Trophoblast cell (in vitro differentiated cells and primary cell): Measurements from ENCODE around the gene NLRC3.

ENCODE experiments used
- DNase-seq, 2 donors: peaks; one replicate each; pipeline ENCODE4 v3.0.0-alpha.2; 2016
- H2AFZ ChIP-seq: 2 replicates; pipeline ENCODE4 v1.6.1; 2013; ENCODE audit warnings: low read length, moderate library complexity, mild to moderate bottlenecking; ENCODE audit not compliant: insufficient read depth, poor library complexity
- H2AK5ac ChIP-seq: 2 replicates; pipeline ENCODE4 v1.6.1; 2013; ENCODE audit warnings: mild to moderate bottlenecking, low read length
- H2BK120ac ChIP-seq: 2 replicates; pipeline ENCODE4 v1.6.1; 2013; ENCODE audit warnings: low read length, mild to moderate bottlenecking, moderate library complexity; ENCODE audit not compliant: insufficient read depth, poor library complexity
- H2BK12ac ChIP-seq: 2 replicates; pipeline ENCODE4 v1.6.1; 2013; ENCODE audit warnings: mild to moderate bottlenecking, low read length, moderate library complexity
- H2BK5ac ChIP-seq: 2 replicates; pipeline ENCODE4 v1.6.1; 2013; ENCODE audit warnings: low read length, low read depth, moderate library complexity, mild to moderate bottlenecking; ENCODE audit not compliant: poor library complexity
- H3K14ac ChIP-seq: 2 replicates; pipeline ENCODE4 v1.6.1; 2013; ENCODE audit warnings: mild to moderate bottlenecking, low read length
- H3K18ac ChIP-seq: 2 replicates; pipeline ENCODE4 v1.6.1; 2013; ENCODE audit warnings: mild to moderate bottlenecking, low read length
- H3K23ac ChIP-seq: 2 replicates; pipeline ENCODE4 v1.6.1; 2013; ENCODE audit warnings: low read length
- H3K27ac ChIP-seq: 2 replicates; pipeline ENCODE4 v1.5.1; 2013; ENCODE audit warnings: low read depth, mild to moderate bottlenecking, inconsistent platforms, low read length, moderate library complexity
- H3K27me3 ChIP-seq: 2 replicates; pipeline ENCODE4 v1.6.1; 2013; ENCODE audit warnings: inconsistent platforms, mild to moderate bottlenecking, low read length, moderate library complexity; ENCODE audit not compliant: insufficient read depth
- H3K36me3 ChIP-seq, 2 experiments: 1 replicate in 1 of 2; 2 replicates in 1 of 2; pipeline ENCODE4 v1.6.1; 2013; ENCODE audit warnings: low read length in 2 of 2, mild to moderate bottlenecking in 2 of 2, moderate library complexity in 1 of 2; ENCODE audit not compliant: insufficient read depth in 2 of 2, control insufficient read depth in 1 of 2
- H3K4ac ChIP-seq: 2 replicates; pipeline ENCODE4 v1.6.1; 2013; ENCODE audit warnings: low read depth, mild to moderate bottlenecking, low read length, moderate library complexity
- H3K4me1 ChIP-seq, 2 experiments: 1 replicate in 1 of 2; 2 replicates in 1 of 2; pipeline ENCODE4 v1.6.1; 2013; ENCODE audit warnings: low read length in 2 of 2, mild to moderate bottlenecking in 2 of 2, moderate library complexity in 1 of 2; ENCODE audit not compliant: insufficient read depth in 2 of 2, control insufficient read depth in 1 of 2
- H3K4me2 ChIP-seq: 2 replicates; pipeline ENCODE4 v1.6.1; 2013; ENCODE audit warnings: inconsistent platforms, mild to moderate bottlenecking, low read length, moderate library complexity
- H3K4me3 ChIP-seq: 2 replicates; pipeline ENCODE4 v1.5.1; 2013; ENCODE audit warnings: mild to moderate bottlenecking, low read depth, low read length, inconsistent platforms
- H3K79me1 ChIP-seq: one replicate; pipeline ENCODE4 v1.6.1; 2013; ENCODE audit warnings: low read length
- H3K79me2 ChIP-seq: 2 replicates; pipeline ENCODE4 v1.6.1; 2013; ENCODE audit warnings: low read length, mild to moderate bottlenecking; ENCODE audit not compliant: control insufficient read depth, insufficient read depth, poor library complexity
- H3K9ac ChIP-seq: 2 replicates; pipeline ENCODE4 v1.6.1; 2013; ENCODE audit warnings: mild to moderate bottlenecking, low read length
- H3K9me3 ChIP-seq: 2 replicates; pipeline ENCODE4 v1.6.1; 2013; ENCODE audit warnings: low read depth, mild to moderate bottlenecking, control low read depth, inconsistent platforms, low read length; ENCODE audit not compliant: insufficient read depth
- H4K12ac ChIP-seq: 2 replicates; pipeline ENCODE4 v1.6.1; 2013; ENCODE audit warnings: low read depth, mild to moderate bottlenecking, low read length, moderate library complexity
- H4K8ac ChIP-seq: 2 replicates; pipeline ENCODE4 v1.6.1; 2013; ENCODE audit warnings: low read depth, mild to moderate bottlenecking, low read length, moderate library complexity
- H4K91ac ChIP-seq: one replicate; pipeline ENCODE4 v1.6.1; 2013; ENCODE audit warnings: low read depth, mild to moderate bottlenecking, low read length, moderate library complexity
- WGBS: extraction: QIAGEN DNeasy Blood & Tissue Kit; methylation state at CpG from one replicate; pipeline ENCODE4 v1.1.7; 2013; ENCODE audit warnings: missing lambda C conversion rate; ENCODE audit not compliant: insufficient read length, insufficient coverage; ENCODE audit errors: extremely low coverage; 5-methylcytosine and 5-hydroxymethylcytosine counted together

The NLRC3 gene

GRCh38 chr16:3578610-3579551, 1.7 kb upstream of the NLRC3 start:
- H3K36me3 ChIP-seq, result peaks cover 15% of the 10 kb centered on the region in 2 experiments
- H2BK120ac ChIP-seq, result no peak overlapping the region
- no peaks in the 10 kb centered on the region for H3K79me2 ChIP-seq
- WGBS, result no CpG with 5 or more reads among the region's 20 CpGs
- no peak overlapping the region for H3K9ac ChIP-seq
- H2AFZ ChIP-seq, result no peak overlapping the region
- no peak overlapping the region for H2AK5ac ChIP-seq
- H3K9me3 ChIP-seq, result no peaks in the 10 kb centered on the region
- H3K23ac ChIP-seq, result no peak overlapping the region
- no peak overlapping the region for H4K12ac ChIP-seq
- H3K27me3 ChIP-seq, result no peaks in the 10 kb centered on the region
- H4K8ac ChIP-seq, result no peak overlapping the region
- no peak overlapping the region for H3K4me3 ChIP-seq
- no peak for DNase-seq
- H2BK5ac ChIP-seq, result no peak overlapping the region
- no peak overlapping the region for H3K4me2 ChIP-seq
- no peak overlapping the region for H3K14ac ChIP-seq
- no peak overlapping the region for H2BK12ac ChIP-seq
- no peaks in the 10 kb centered on the region for H3K79me1 ChIP-seq
- no peak overlapping the region for H3K27ac ChIP-seq
- H3K18ac ChIP-seq, result no peak overlapping the region
- H3K4me1 ChIP-seq, result peaks cover 0 to 3% of the 10 kb centered on the region in 2 experiments
- no peak overlapping the region for H3K4ac ChIP-seq
- no peak overlapping the region for H4K91ac ChIP-seq

DNA sequence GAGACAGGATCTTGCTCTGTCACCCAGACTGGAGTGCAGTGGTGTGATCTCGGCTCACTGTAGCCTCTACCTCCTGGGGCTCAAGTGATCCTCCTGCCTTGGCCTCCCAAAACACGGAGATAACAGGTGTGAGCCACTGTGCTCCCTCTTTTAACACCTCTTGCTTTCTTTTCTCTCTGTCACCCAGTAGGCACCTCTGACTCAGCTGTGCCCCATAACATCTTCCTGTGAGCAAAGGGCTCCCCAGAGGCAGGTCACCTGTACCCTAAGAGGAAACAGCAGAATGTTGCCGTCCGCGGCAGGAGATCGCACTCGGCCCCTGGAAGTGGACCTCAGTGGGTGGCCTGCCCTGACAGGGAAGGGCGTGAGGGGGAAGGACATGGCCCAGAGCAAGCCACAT, 918 bp upstream of the NLRC3 start:
- Histone ChIP-seq H3K4me3 (no peak overlapping the region), H3K79me2 (no peaks in the 10 kb centered on the region), H3K27me3 (no peaks in the 10 kb centered on the region), H3K4me2 (no peak overlapping the region), H2BK5ac (no peak overlapping the region), H3K18ac (no peak overlapping the region), H3K79me1 (no peaks in the 10 kb centered on the region), H4K91ac (no peak overlapping the region), H2BK12ac (no peak overlapping the region), H4K8ac (no peak overlapping the region), H2BK120ac (no peak overlapping the region), H3K9ac (no peak overlapping the region), H3K4me1 (peaks cover 0 to 3% of the 10 kb centered on the region in 2 experiments), H3K27ac (no peak overlapping the region), H3K4ac (no peak overlapping the region), H3K36me3 (peaks cover 11 to 13% of the 10 kb centered on the region in 2 experiments), H2AFZ (no peak overlapping the region), H2AK5ac (no peak overlapping the region), H4K12ac (no peak overlapping the region), H3K14ac (no peak overlapping the region), H3K9me3 (no peaks in the 10 kb centered on the region), H3K23ac (no peak overlapping the region)
- DNase-seq, result no peak
- no CpG with 5 or more reads among the region's 8 CpGs for WGBS

GRCh38 chr16:3576211-3576610, 992 bp downstream of the NLRC3 start:
- Histone ChIP-seq H3K36me3 (no peaks in the 10 kb centered on the region), H3K4me3 (no peak overlapping the region), H4K8ac (no peak overlapping the region), H2BK120ac (no peak overlapping the region), H3K23ac (no peak overlapping the region), H3K9ac (no peak overlapping the region), H2BK12ac (no peak overlapping the region), H3K14ac (no peak overlapping the region), H2AFZ (no peak overlapping the region), H4K12ac (no peak overlapping the region), H3K4ac (no peak overlapping the region), H3K79me2 (no peaks in the 10 kb centered on the region), H3K27me3 (no peaks in the 10 kb centered on the region), H2AK5ac (no peak overlapping the region), H4K91ac (no peak overlapping the region), H3K9me3 (no peaks in the 10 kb centered on the region), H3K79me1 (no peaks in the 10 kb centered on the region), H3K4me1 (peaks cover 0 to 3% of the 10 kb centered on the region in 2 experiments), H2BK5ac (no peak overlapping the region), H3K4me2 (no peak overlapping the region), H3K27ac (no peak overlapping the region), H3K18ac (no peak overlapping the region)
- WGBS, result no CpG with 5 or more reads among the region's 11 CpGs
- no peak for DNase-seq

DNA sequence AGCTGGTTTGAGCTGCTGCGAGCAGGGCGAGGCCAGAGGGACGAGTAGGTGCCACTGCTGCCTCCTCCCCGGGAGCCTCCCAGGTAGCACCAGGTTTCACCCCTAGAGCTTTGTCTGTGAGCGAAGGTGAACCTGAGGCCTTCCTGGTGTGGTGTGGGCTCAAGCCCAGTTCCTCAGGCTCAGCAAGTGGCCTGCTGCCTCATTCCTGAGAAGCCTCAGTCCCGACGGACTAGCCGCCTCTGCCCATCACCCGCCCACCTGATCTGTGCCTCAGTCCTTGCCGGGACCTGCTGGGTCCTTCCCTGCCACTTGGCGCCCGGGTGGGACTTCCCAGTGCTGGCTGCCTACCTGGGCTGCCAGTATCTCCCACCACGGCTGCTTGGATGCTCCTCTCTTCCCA, 1.7 kb downstream of the NLRC3 start:
- no peak overlapping the region for H3K14ac ChIP-seq
- H3K4me1 ChIP-seq, result peaks cover 0 to 3% of the 10 kb centered on the region in 2 experiments
- DNase-seq, result no peak
- H2BK120ac ChIP-seq, result no peak overlapping the region
- no peak overlapping the region for H4K91ac ChIP-seq
- H3K4ac ChIP-seq, result no peak overlapping the region
- H2AK5ac ChIP-seq, result no peak overlapping the region
- H4K12ac ChIP-seq, result no peak overlapping the region
- no peak overlapping the region for H3K4me2 ChIP-seq
- H2BK12ac ChIP-seq, result no peak overlapping the region
- no peaks in the 10 kb centered on the region for H3K27me3 ChIP-seq
- H3K9me3 ChIP-seq, result peaks cover 2% of the 10 kb centered on the region
- no peak overlapping the region for H2AFZ ChIP-seq
- H2BK5ac ChIP-seq, result no peak overlapping the region
- no peak overlapping the region for H3K9ac ChIP-seq
- no peak overlapping the region for H3K4me3 ChIP-seq
- no peaks in the 10 kb centered on the region for H3K36me3 ChIP-seq
- H3K79me1 ChIP-seq, result no peaks in the 10 kb centered on the region
- H3K18ac ChIP-seq, result no peak overlapping the region
- H3K79me2 ChIP-seq, result no peaks in the 10 kb centered on the region
- WGBS, result no CpG with 5 or more reads among the region's 13 CpGs
- no peak overlapping the region for H3K27ac ChIP-seq
- no peak overlapping the region for H4K8ac ChIP-seq
- no peak overlapping the region for H3K23ac ChIP-seq
